Astrocyte of the spinal cord (primary cell): ENCODE measurements around the gene GPR156.

Experiments used
- DNase-seq: peaks from one replicate; pipeline ENCODE4 v3.0.0; 2011; ENCODE audit warnings: low read depth, low spot score
- H3K4me3 ChIP-seq: 2 replicates; pipeline ENCODE4 v1.5.1; 2011; ENCODE audit warnings: low read depth, mild to moderate bottlenecking, low read length, moderate library complexity
- CTCF ChIP-seq: IDR thresholded peaks from 2 replicates; pipeline ENCODE4 v1.5.1; 2012; ENCODE audit warnings: low read depth, mild to moderate bottlenecking, low read length, inconsistent platforms
- in situ Hi-C: cut with HindIII; loops from 2 replicates; pipeline ENCODE4 v1.10.0; 2017; ENCODE audit warnings: low sequenced_read_pairs

The GPR156 gene

GRCh38 chr3:120289636-120290035 is 4.6 kb upstream of the GPR156 start:
- in situ Hi-C loops: no loop called here
- no peak overlapping the region for H3K4me3 ChIP-seq
- TF ChIP-seq CTCF: no peak
- no peak for DNase-seq

- in situ Hi-C loops: no loop called here
- TF ChIP-seq CTCF: no peak
- no peak for DNase-seq
- H3K4me3 ChIP-seq: no peak overlapping the region
Measured at GRCh38 chr3:120286465-120286864, 1.4 kb upstream of the GPR156 start.

DNA sequence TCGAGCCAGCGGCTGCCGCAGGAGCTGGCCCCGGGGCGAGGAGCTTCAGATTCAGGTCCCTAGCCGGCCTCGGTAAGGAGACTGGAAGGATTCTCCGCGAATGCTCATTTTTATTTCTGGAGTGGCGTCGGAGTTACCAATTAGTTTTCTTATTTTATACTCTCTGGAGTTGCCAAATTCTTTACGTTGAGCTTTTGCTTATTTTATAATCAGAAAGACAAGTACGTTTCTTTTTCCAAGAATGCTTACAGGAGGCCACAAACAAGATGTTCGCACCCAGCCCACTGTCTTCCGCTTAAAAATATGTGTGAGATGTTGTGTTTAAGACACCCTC is 453 bp upstream of the GPR156 start:
- in situ Hi-C loops: no loop called here
- TF ChIP-seq CTCF: no peak
- H3K4me3 ChIP-seq: peak overlapping the region; percentile 55
- DNase-seq: no peak

DNA sequence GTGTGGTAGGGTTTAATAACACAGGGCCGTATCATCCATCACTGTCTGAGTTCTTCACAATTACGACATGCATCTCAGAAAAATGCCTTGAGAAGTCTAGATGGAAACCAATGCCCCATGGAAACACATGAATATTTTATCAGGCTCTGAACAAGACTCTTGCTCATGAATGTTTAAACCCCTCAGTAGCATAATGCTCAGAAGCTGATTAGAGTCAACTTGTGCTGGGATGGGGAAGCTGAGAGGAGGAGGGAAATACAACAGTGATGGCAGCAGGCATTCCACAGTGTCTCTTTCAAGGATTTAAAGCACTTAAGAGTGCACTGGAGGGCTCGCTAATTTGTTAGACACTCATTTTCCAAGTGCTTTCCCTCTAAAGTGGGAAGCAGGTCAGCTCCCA is 3.8 kb downstream of the GPR156 start:
- in situ Hi-C loops: no loop called here
- TF ChIP-seq CTCF: no peak
- no peak for DNase-seq
- no peak overlapping the region for H3K4me3 ChIP-seq

GRCh38 chr3:120280566-120280965 is 4.5 kb downstream of the GPR156 start:
- DNase-seq: no peak
- no peak for TF ChIP-seq CTCF
- in situ Hi-C loops: no loop called here
- no peak overlapping the region for H3K4me3 ChIP-seq

DNA sequence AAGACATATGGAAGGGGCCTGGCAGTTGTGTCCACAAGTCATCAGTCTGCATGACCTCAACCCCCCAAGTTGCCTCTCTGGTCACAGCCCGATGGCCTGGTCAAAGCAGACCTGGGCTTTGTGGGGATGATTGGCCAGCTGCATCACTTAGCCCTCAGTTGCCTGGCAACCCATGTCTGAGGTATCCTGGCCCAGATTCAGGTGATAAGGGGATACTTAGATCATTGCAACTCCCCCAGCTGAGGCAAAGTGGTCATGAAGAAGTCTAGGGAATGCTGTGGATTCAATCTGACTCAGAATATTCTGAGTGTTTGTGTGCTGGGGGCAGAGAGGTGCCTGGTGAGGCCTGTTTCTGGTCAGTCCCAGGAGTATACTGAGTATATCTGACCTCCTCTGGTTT is 5.0 kb downstream of the GPR156 start:
- DNase-seq: no peak
- in situ Hi-C loops: no loop called here
- TF ChIP-seq CTCF: no peak
- no peak overlapping the region for H3K4me3 ChIP-seq

DNA sequence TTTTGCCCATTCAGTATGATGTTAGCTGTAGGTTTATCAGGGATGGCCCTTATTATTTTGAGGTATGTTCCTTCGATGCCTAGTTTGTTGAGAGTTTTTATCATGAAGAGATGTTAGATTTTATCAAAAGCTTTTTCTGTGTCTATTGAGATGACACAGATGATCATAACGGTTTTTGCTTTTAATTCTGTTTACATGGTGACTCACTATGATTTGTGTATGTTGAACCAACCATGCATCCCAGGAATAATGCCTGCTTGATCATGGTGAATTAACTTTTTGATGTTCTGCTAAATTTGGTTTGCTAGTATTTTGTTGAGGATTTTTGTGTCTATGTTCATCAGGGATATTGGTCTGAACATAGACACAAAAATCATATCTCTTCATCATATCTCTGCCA is 8.3 kb downstream of the GPR156 start:
- in situ Hi-C loops: no loop called here
- TF ChIP-seq CTCF: no peak
- no peak overlapping the region for H3K4me3 ChIP-seq
- no peak for DNase-seq
